H1 (cell line): Measurements from ENCODE around the gene ARHGAP12. TPM values are rescaled to one million over a fixed set of nuclear protein-coding genes. Genes with fewer than 3 reads are reported as not detected.

Experiments used
- CTCF ChIA-PET: fragments of 300-600 bp; sonication (Branson Sonifier 250); formaldehyde crosslinking; loops from one replicate; lab custom pipeline; 2021; ENCODE audit not compliant: partially characterized antibody; lab: Charles Lee
- POLR2A ChIA-PET: fragments of 300-600 bp; sonication (Branson Sonifier 250); formaldehyde crosslinking; loops from one replicate; lab custom pipeline; 2021; ENCODE audit warnings: inconsistent platforms; ENCODE audit not compliant: partially characterized antibody; lab: Charles Lee
- DNase-seq, 2 experiments: peaks; one replicate each; pipeline versions ENCODE4 v3.0.0 to v3.0.0-alpha.2; 2010 to 2022; ENCODE audit warnings: low spot score in 2 of 2, low read depth in 1 of 2, mixed read lengths in 1 of 2
- FAIRE-seq: peaks from 2 replicates; lab custom pipeline; 2011; peaks lifted over from hg19 to GRCh38; lab: Jason Lieb, UNC
- H2AFZ ChIP-seq: 2 replicates; pipeline ENCODE4 v1.8.1; 2012; ENCODE audit warnings: low read length, inconsistent platforms
- H2AK5ac ChIP-seq: 2 replicates; pipeline ENCODE4 v1.6.1; 2013; ENCODE audit warnings: low read depth, low read length
- H2BK120ac ChIP-seq: replicated peaks from 2 replicates; pipeline ENCODE3; 2013; ENCODE audit warnings: low read depth, low read length, inconsistent platforms
- H2BK12ac ChIP-seq: 2 replicates; pipeline ENCODE4 v1.6.1; 2013; ENCODE audit warnings: low read depth, low read length
- H2BK15ac ChIP-seq: 2 replicates; pipeline ENCODE4 v1.6.1; 2013; ENCODE audit warnings: low read length
- H2BK20ac ChIP-seq: 2 replicates; pipeline ENCODE4 v1.6.1; 2013; ENCODE audit warnings: low read length
- H2BK5ac ChIP-seq: 2 replicates; pipeline ENCODE4 v1.6.1; 2013; ENCODE audit warnings: low read depth, low read length
- H3K14ac ChIP-seq: 2 replicates; pipeline ENCODE4 v1.6.1; 2013; ENCODE audit warnings: inconsistent platforms; ENCODE audit not compliant: insufficient read length
- H3K18ac ChIP-seq: 2 replicates; pipeline ENCODE4 v1.6.1; 2013; ENCODE audit warnings: low read length; ENCODE audit errors: extremely low read depth
- H3K23ac ChIP-seq: 2 replicates; pipeline ENCODE4 v1.6.1; 2013; ENCODE audit warnings: inconsistent platforms; ENCODE audit not compliant: insufficient read length
- H3K23me2 ChIP-seq: 2 replicates; pipeline ENCODE4 v1.6.1; 2013; ENCODE audit warnings: low read depth, low read length
- H3K27ac ChIP-seq: 2 replicates; pipeline ENCODE4 v1.6.1; 2011; ENCODE audit warnings: low read depth, low read length, inconsistent platforms
- H3K27me3 ChIP-seq, 4 experiments: replicated peaks in 1 of 4; 1 replicate in 1 of 4; 2 replicates in 3 of 4; pipeline versions ENCODE4 v1.6.1 to v1.8.1; 2011 to 2013; ENCODE audit warnings: low read length in 3 of 4, mild to moderate bottlenecking in 3 of 4, inconsistent platforms in 2 of 4, mixed read lengths in 2 of 4, moderate library complexity in 1 of 4; ENCODE audit not compliant: control insufficient read depth in 3 of 4, insufficient read depth in 3 of 4; ENCODE audit errors: extremely low read depth in 1 of 4
- H3K36me3 ChIP-seq, 4 experiments: 2 replicates each; pipeline versions ENCODE4 v1.6.1 to v1.8.1; 2011 to 2013; ENCODE audit warnings: mild to moderate bottlenecking in 4 of 4, low read length in 3 of 4, moderate library complexity in 2 of 4, control low read depth in 1 of 4, inconsistent platforms in 1 of 4; ENCODE audit not compliant: insufficient read depth in 4 of 4, control insufficient read depth in 2 of 4
- H3K4ac ChIP-seq: replicated peaks from 2 replicates; pipeline ENCODE3; 2013; ENCODE audit warnings: low read length, low read depth, mixed read lengths, inconsistent platforms; ENCODE audit not compliant: insufficient read length
- H3K4me1 ChIP-seq, 4 experiments: replicated peaks in 1 of 4; 1 replicate in 1 of 4; 2 replicates in 3 of 4; pipeline versions ENCODE4 v1.6.1 to v1.8.1; 2011 to 2013; ENCODE audit warnings: low read length in 3 of 4, inconsistent platforms in 2 of 4, mixed read lengths in 1 of 4; ENCODE audit not compliant: insufficient read depth in 4 of 4, control insufficient read depth in 3 of 4
- H3K4me2 ChIP-seq, 2 experiments: 2 replicates each; pipeline versions ENCODE4 v1.6.1 to v1.8.1; 2011 to 2013; ENCODE audit warnings: low read depth in 2 of 2, low read length in 2 of 2, control low read depth in 1 of 2, inconsistent platforms in 1 of 2, mild to moderate bottlenecking in 1 of 2; ENCODE audit not compliant: insufficient read depth in 1 of 2
- H3K4me3 ChIP-seq, 4 experiments: fragments of 200-600, 300-600 bp in 1 of 4; sonication (generic), shearing (Covaris generic), sonication (Bioruptor Twin) in 1 of 4; 2 replicates each; pipeline versions ENCODE4 v1.5.1 to v1.8.1; 2011 to 2016; ENCODE audit warnings: low read length in 4 of 4, low read depth in 3 of 4, control low read depth in 2 of 4, inconsistent platforms in 2 of 4, mild to moderate bottlenecking in 2 of 4, mixed read lengths in 1 of 4, moderate library complexity in 1 of 4; ENCODE audit not compliant: insufficient read depth in 2 of 4; ENCODE audit errors: extremely low read depth in 1 of 4
- H3K56ac ChIP-seq: replicated peaks from 2 replicates; pipeline ENCODE3; 2013; ENCODE audit warnings: low read depth, mild to moderate bottlenecking, mixed read lengths, low read length, inconsistent platforms; ENCODE audit not compliant: insufficient read length
- H3K79me1 ChIP-seq: 2 replicates; pipeline ENCODE4 v1.6.1; 2013; ENCODE audit warnings: low read depth, low read length, control low read depth
- H3K79me2 ChIP-seq, 2 experiments: 2 replicates each; pipeline versions ENCODE4 v1.6.1 to v1.8.1; 2012 to 2013; ENCODE audit warnings: low read length in 2 of 2, mild to moderate bottlenecking in 2 of 2, inconsistent platforms in 1 of 2; ENCODE audit not compliant: insufficient read depth in 2 of 2, control insufficient read depth in 1 of 2
- H3K9ac ChIP-seq, 4 experiments: replicated peaks in 1 of 4; 1 replicate in 1 of 4; 2 replicates in 3 of 4; pipeline versions ENCODE4 v1.6.1 to v1.8.1; 2011 to 2013; ENCODE audit warnings: low read depth in 3 of 4, low read length in 3 of 4, control low read depth in 2 of 4, mild to moderate bottlenecking in 2 of 4, moderate library complexity in 2 of 4, inconsistent platforms in 1 of 4; ENCODE audit errors: extremely low read depth in 1 of 4
- H3K9me3 ChIP-seq, 2 experiments: 2 replicates each; pipeline versions ENCODE4 v1.6.1 to v1.8.1; 2012 to 2013; ENCODE audit warnings: mild to moderate bottlenecking in 2 of 2, moderate library complexity in 2 of 2, control low read depth in 1 of 2, inconsistent platforms in 1 of 2, low read depth in 1 of 2, low read length in 1 of 2, mixed read lengths in 1 of 2; ENCODE audit not compliant: insufficient read depth in 2 of 2
- H4K20me1 ChIP-seq, 2 experiments: replicated peaks in 1 of 2; 2 replicates each; pipeline versions ENCODE3 to v1.8.1; 2011 to 2013; ENCODE audit warnings: inconsistent platforms in 2 of 2, low read length in 2 of 2, mild to moderate bottlenecking in 1 of 2; ENCODE audit not compliant: insufficient read depth in 2 of 2, control insufficient read depth in 1 of 2
- H4K5ac ChIP-seq: 2 replicates; pipeline ENCODE4 v1.6.1; 2013; ENCODE audit warnings: low read length, low read depth, mixed read lengths, inconsistent platforms; ENCODE audit not compliant: insufficient read length
- H4K8ac ChIP-seq: 2 replicates; pipeline ENCODE4 v1.8.0; 2013; ENCODE audit warnings: mild to moderate bottlenecking, moderate library complexity, low read length, inconsistent platforms; ENCODE audit not compliant: insufficient read depth; ENCODE audit errors: extremely low read depth
- H4K91ac ChIP-seq: replicated peaks from 2 replicates; pipeline ENCODE3; 2013; ENCODE audit warnings: low read length, mixed read lengths, inconsistent platforms; ENCODE audit not compliant: insufficient read length
- ATF2 ChIP-seq: IDR thresholded peaks from 2 replicates; pipeline ENCODE4 v1.6.1; 2012; ENCODE audit warnings: low read length, inconsistent platforms
- ATF3 ChIP-seq: IDR thresholded peaks from 2 replicates; pipeline ENCODE4 v1.6.1; 2011; ENCODE audit warnings: low read depth, mild to moderate bottlenecking, low read length; ENCODE audit not compliant: insufficient read depth
- CEBPB ChIP-seq: IDR thresholded peaks from 2 replicates; pipeline ENCODE4 v1.6.1; 2012; ENCODE audit warnings: low read depth, low read length
- CHD2 ChIP-seq: IDR thresholded peaks from 2 replicates; pipeline ENCODE4 v1.6.1; 2012; ENCODE audit warnings: low read length, improper control_type of control experiment
- CTCF ChIP-seq, 3 experiments: IDR thresholded peaks; 1 replicate in 2 of 3; 2 replicates in 1 of 3; pipeline versions ENCODE4 v1.5.1 to v1.6.1; 2011; ENCODE audit warnings: low read length in 3 of 3, mild to moderate bottlenecking in 3 of 3, inconsistent platforms in 2 of 3, low read depth in 1 of 3, moderate library complexity in 1 of 3; ENCODE audit not compliant: insufficient read depth in 1 of 3; ENCODE audit errors: control extremely low read depth in 1 of 3
- KDM5A ChIP-seq: fragments of 200-600 bp; IDR thresholded peaks from 2 replicates; pipeline ENCODE4 v1.7.1; 2012; ENCODE audit warnings: mild to moderate bottlenecking, low read length, inconsistent platforms, mixed read lengths
- SIX5 ChIP-seq: IDR thresholded peaks from 2 replicates; pipeline ENCODE4 v1.6.1; 2011; ENCODE audit warnings: mild to moderate bottlenecking, low read depth, low read length
- TCF12 ChIP-seq: IDR thresholded peaks from 2 replicates; pipeline ENCODE4 v1.6.1; 2011; ENCODE audit warnings: low read depth, mild to moderate bottlenecking, low read length
- YY1 ChIP-seq: IDR thresholded peaks from 2 replicates; pipeline ENCODE4 v1.6.1; 2011; ENCODE audit warnings: low read depth, mild to moderate bottlenecking, low read length
- ZNF274 ChIP-seq: IDR thresholded peaks from 2 replicates; pipeline ENCODE4 v1.7.0; 2012; ENCODE audit warnings: low read length, borderline replicate concordance; ENCODE audit errors: extremely low read depth
- WGBS, 2 experiments: shearing (Covaris generic) in 1 of 2; methylation state at CpG; one replicate each; pipeline versions ENCODE4 v1.1.6 to v1.1.7; 2013 to 2015; ENCODE audit warnings: low lambda C conversion rate in 2 of 2, mixed read lengths in 2 of 2, inconsistent platforms in 1 of 2, low coverage in 1 of 2, missing lambda C conversion rate in 1 of 2; ENCODE audit not compliant: insufficient replicate concordance in 2 of 2, insufficient coverage in 1 of 2, insufficient read length in 1 of 2; ENCODE audit errors: extremely low coverage in 1 of 2, missing lambda C conversion rate in 1 of 2; 5-methylcytosine and 5-hydroxymethylcytosine counted together
- polyA plus RNA-seq, 7 experiments: library from polyadenylated mRNA; depleted of rRNA in 3 of 7; stranded (reverse) in 5 of 7; unstranded in 2 of 7; fragments of >200 nt in 5 of 7; fragments of 200-250 nt in 2 of 7; gene quantifications; 1 replicate in 5 of 7; 2 replicates in 1 of 7; 4 replicates in 1 of 7; pipeline versions ENCODE4 v1.2.1 to v1.2.3, GENCODE V29; 2011 to 2013; ENCODE audit warnings: missing spikeins in 2 of 7, mixed read lengths in 2 of 7
- total RNA-seq: library from RNA; stranded (reverse); fragmentation: NEBNext Ultra II Directional; extraction: Animal tissue kit (Norgen Biotek cat#: 25700); gene quantifications from 2 replicates; pipeline ENCODE4 v1.2.1, GENCODE V29; 2021

Gene ARHGAP12
- total and polyA plus RNA-seq, 2 of the 8 experiments (the other 6 are each of a cell fraction or from before 2014, with no cell fraction given): 10.1 to 39.0 TPM

GRCh38 chr10:31853629-31854028 is 75.0 kb downstream of the ARHGAP12 start:
- H3K9me3 ChIP-seq: no peaks in the 10 kb centered on the region
- ChIA-PET CTCF (no interaction called here), POLR2A (no interaction called here)
- H2BK12ac ChIP-seq: no peak overlapping the region
- no peak overlapping the region for H2BK5ac ChIP-seq
- H2AFZ ChIP-seq: no peak overlapping the region
- TF ChIP-seq KDM5A: no peak
- TF ChIP-seq CTCF (IDR thresholded peaks at IDR 0.05; ENCODE audit: control extremely low read depth in 1 of 3, insufficient read depth in 1 of 3, low read depth in 1 of 3, low read length in 3 of 3): no peak
- no peak for TF ChIP-seq ATF3
- no peak for TF ChIP-seq SIX5
- TF ChIP-seq YY1: no peak
- TF ChIP-seq ATF2: no peak
- no peak for TF ChIP-seq ZNF274
- no peak for TF ChIP-seq CHD2
- TF ChIP-seq CEBPB: no peak
- no peak for TF ChIP-seq TCF12
- H3K4me2 ChIP-seq: no peak overlapping the region
- no peak overlapping the region for H3K27ac ChIP-seq
- H3K4ac ChIP-seq: no peak overlapping the region
- peaks cover 0 to 49% of the 10 kb centered on the region in 2 experiments; a peak in 2 of 4 replicates for H3K79me2 ChIP-seq
- H3K79me1 ChIP-seq: no peaks in the 10 kb centered on the region; the same call in 1 of the 2 replicates
- no peak overlapping the region for H4K91ac ChIP-seq
- no peaks in the 10 kb centered on the region for H4K20me1 ChIP-seq
- H3K4me3 ChIP-seq: no peak overlapping the region
- H3K23me2 ChIP-seq: no peaks in the 10 kb centered on the region
- H4K8ac ChIP-seq: no peak overlapping the region
- H2BK15ac ChIP-seq: no peak overlapping the region
- no peaks in the 10 kb centered on the region for H3K27me3 ChIP-seq
- FAIRE-seq: no peak
- no peak for DNase-seq
- H3K18ac ChIP-seq: no peak overlapping the region
- no peak overlapping the region for H3K9ac ChIP-seq
- H3K36me3 ChIP-seq: no peaks in the 10 kb centered on the region; a peak in 1 of 8 replicates
- H2BK120ac ChIP-seq: no peak overlapping the region
- H3K4me1 ChIP-seq: no peaks in the 10 kb centered on the region
- H3K23ac ChIP-seq: no peak overlapping the region
- H3K14ac ChIP-seq: no peak overlapping the region
- 82% methylated on average over 2 of the region's 2 CpGs; no CpG with 5 or more reads in 1 of the 2 experiments for WGBS, 2 experiments
- no peak overlapping the region for H2BK20ac ChIP-seq
- H4K5ac ChIP-seq: no peak overlapping the region
- no peak overlapping the region for H2AK5ac ChIP-seq
- no peak overlapping the region for H3K56ac ChIP-seq
